Measurements from ENCODE around the gene SKA2.
"Not testable (repeated sequence)": the region's sequence is repeated elsewhere in the genome, so short reads cannot be mapped to it uniquely, and the experiment has no call there.

Gene SKA2

GRCh38 chr17:59097876-59098275 lies 57.1 kb downstream of the SKA2 start:
- no peak for DNase-seq (ENCODE audit: low spot score)

- no peak for DNase-seq (ENCODE audit: low spot score)
These were observed 60.0 kb downstream of the SKA2 start for GRCh38 chr17:59094861-59095530.

GRCh38 chr17:59093702-59094231 lies 61.2 kb downstream of the SKA2 start:
- DNase-seq (ENCODE audit: low spot score) = no peak

- no peak for DNase-seq (ENCODE audit: low spot score)
These were observed 61.8 kb downstream of the SKA2 start for GRCh38 chr17:59093145-59093701.

DNA sequence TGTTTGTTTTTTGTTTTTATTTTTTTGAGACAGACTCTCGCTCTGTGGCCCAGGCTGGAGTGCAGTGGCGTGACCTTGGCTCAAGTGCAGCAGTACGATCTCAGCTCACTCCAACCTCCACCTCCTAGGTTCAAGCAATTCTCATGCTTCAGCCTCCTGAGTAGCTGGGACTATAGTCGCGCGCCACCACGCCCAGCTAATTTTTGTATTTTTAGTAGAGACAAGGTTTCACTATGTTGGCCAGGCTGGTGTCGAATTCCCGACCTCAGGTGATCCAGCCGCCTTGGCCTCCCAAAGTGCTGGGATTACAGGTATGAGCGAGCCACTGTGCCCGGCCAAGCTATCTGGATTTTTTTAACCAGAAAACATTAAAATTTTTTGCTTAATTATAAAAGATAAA lies 64.4 kb downstream of the SKA2 start:
- DNase-seq (ENCODE audit: low spot score) = not testable (repeated sequence)

DNA sequence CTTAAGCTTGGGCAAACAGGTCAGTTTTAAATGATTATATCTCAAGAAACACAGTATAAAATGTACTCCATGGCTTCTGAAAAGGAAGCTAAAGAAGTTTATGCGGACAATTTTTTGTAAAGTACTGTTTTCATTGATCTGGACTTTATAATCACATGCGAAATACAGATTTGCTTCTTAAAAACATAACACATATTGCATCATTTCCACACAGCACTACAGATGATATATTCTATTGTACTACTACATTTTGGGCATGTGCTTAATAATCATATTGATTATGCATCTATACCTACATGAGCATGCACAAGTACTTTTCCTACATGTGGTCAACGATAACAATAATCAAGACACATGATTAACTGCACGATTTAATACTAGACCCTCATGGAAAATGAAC lies 70.8 kb downstream of the SKA2 start:
- no peak for DNase-seq (ENCODE audit: low spot score)

GRCh38 chr17:59074494-59074893 lies 80.5 kb downstream of the SKA2 start:
- DNase-seq (ENCODE audit: low spot score) = no peak

DNA sequence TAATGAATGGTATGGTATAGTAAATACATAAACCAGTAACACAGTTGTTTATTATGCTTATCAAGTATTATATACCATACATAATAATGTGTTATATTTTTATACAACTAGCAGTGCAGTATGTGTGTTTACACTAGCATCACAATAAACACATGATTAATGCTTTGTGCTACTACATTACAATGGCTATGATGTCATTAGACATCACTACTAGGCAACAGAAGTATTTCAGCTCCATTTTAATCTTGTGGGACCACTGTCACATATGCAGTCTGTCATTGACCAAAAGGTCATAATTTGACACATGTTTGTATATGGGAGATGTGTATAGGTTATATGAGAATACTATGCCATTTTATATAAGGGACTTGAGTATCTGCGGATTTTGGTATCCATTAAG lies 81.0 kb downstream of the SKA2 start:
- DNase-seq (ENCODE audit: low spot score) = no peak

GRCh38 chr17:59069856-59070255 lies 85.1 kb downstream of the SKA2 start:
- DNase-seq (ENCODE audit: low spot score) = no peak

DNA sequence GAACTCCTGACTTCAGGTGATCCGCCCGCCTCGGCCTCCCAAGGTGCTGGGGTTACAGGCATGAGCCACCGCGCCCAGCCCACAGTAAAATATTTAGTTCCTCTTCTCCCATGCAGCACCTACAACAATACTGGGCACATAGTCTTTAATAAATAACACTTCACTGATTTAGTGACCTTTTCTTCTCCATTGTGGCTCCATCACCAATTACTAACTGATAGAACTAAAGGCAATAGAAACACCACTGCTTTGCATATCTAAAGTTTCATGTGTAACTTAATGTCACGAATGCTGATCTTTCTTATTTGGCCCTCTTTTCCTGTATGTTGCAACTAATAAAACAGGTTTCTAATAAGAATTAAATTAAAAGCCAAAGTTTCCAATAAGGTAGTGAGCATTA lies 87.2 kb downstream of the SKA2 start:
- no peak for DNase-seq (ENCODE audit: low spot score)

DNA sequence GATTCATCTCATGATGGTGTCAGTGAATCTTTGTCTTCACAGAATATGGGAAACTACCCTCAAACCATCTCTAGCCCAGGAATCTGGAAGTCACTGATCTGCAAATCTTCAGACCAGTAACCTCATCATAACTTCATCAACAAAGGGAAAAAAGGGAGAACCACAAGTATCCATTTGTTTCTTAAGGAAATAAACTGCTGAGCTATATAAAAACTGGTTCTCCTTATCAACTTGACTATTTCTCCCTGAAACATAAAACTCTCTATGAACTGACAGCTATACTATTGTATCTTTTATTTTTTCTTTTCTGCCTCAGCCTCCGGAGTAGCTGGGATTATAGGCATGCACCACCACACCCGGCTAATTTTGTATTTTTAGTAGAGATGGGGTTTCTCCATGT lies 87.6 kb downstream of the SKA2 start:
- no peak for DNase-seq (ENCODE audit: low spot score)

DNA sequence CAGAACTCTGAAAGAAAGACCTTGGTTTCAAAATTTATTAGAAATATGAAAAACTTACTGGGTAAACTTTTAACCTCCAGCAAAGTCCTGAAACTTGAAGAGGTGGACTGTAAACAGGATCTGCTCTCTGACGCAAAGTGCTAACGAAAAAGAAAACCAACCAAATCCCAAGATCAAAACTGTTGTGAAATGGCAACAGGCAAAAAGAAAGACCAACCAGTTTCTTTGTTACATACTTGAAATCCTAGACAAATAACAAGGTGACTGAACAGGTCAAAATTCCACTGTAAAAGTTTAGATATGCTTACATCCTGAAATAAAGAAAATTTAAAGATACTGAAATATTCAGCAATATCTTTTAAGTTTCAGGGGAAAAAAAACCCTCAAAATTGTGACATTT lies 92.5 kb downstream of the SKA2 start:
- no peak for DNase-seq (ENCODE audit: low spot score)
